K562 (cell line): ENCODE measurements around the gene COL15A1. TPM values are rescaled to one million over a fixed set of nuclear protein-coding genes. Genes with fewer than 3 reads are reported as not detected.

Source experiments
- CREM ChIP-seq: IDR thresholded peaks from 2 replicates; pipeline ENCODE4 v1.6.1; 2014; ENCODE audit warnings: antibody characterized with exemption, low read depth
- ELF1 ChIP-seq: fragments of 200-800 bp; sonication (Bioruptor generic); IDR thresholded peaks from 2 replicates; pipeline ENCODE4 v1.6.1; 2016; ENCODE audit warnings: missing genetic modification characterization, missing compliant biosample characterization
- FOSL1 ChIP-seq: fragments of 200-800 bp; sonication (Bioruptor generic); conservative IDR thresholded peaks from 2 replicates; pipeline ENCODE4 v1.6.1; 2016; ENCODE audit warnings: missing genetic modification characterization, missing compliant biosample characterization
- FOXJ3 ChIP-seq: sonication (generic); formaldehyde crosslinking; IDR thresholded peaks from 2 replicates; pipeline ENCODE4 v1.4.0; 2020; ENCODE audit warnings: mild to moderate bottlenecking, missing genetic modification reagents
- HDAC3 ChIP-seq: fragments of 450-650 bp; IDR thresholded peaks from 2 replicates; pipeline ENCODE4 v1.6.1; 2018; ENCODE audit warnings: borderline replicate concordance, mild to moderate bottlenecking, moderate library complexity; ENCODE audit not compliant: partially characterized antibody
- IRF1 ChIP-seq: sonication (generic); formaldehyde crosslinking; IDR thresholded peaks from 2 replicates; pipeline ENCODE4 v1.8.0; 2022; ENCODE audit warnings: missing genetic modification reagents, mild to moderate bottlenecking, borderline replicate concordance
- MCM7 ChIP-seq, 2 experiments: fragments of 450-650 bp; IDR thresholded peaks; 2 replicates each; pipeline ENCODE4 v1.6.1; 2016 to 2018
- NR2C2 ChIP-seq, 2 experiments: fragments of 200-800 bp in 1 of 2; sonication (Bioruptor generic) in 1 of 2; sonication (generic) in 1 of 2; formaldehyde crosslinking in 1 of 2; IDR thresholded peaks; 2 replicates each; pipeline versions ENCODE4 v1.6.1 to v1.8.0; 2016 to 2022; ENCODE audit warnings: mild to moderate bottlenecking in 1 of 2, missing compliant biosample characterization in 1 of 2, missing genetic modification characterization in 1 of 2, missing genetic modification reagents in 1 of 2
- SPI1 ChIP-seq: IDR thresholded peaks from 2 replicates; pipeline ENCODE4 v1.6.1; 2011; ENCODE audit warnings: low read depth, low read length, control low read depth, borderline replicate concordance
- SRSF9 ChIP-seq: fragments of 200-400 bp; formaldehyde crosslinking; IDR thresholded peaks from 2 replicates; pipeline ENCODE4 v1.6.1; 2017; ENCODE audit warnings: low read depth, low read length, borderline replicate concordance
- STAG1 ChIP-seq: sonication (generic); formaldehyde crosslinking; IDR thresholded peaks from 2 replicates; pipeline ENCODE4 v1.5.0; 2020; ENCODE audit warnings: missing genetic modification reagents, borderline replicate concordance
- ZNF274 ChIP-seq: IDR thresholded peaks from 2 replicates; pipeline ENCODE4 v1.6.1; 2011; ENCODE audit warnings: low read depth, mild to moderate bottlenecking, low read length, moderate library complexity, borderline replicate concordance
- ZNF408 ChIP-seq: fragments of 250-450 bp; sonication (Bioruptor Pico); IDR thresholded peaks from 2 replicates; pipeline ENCODE4 v1.4.0; 2020; ENCODE audit warnings: low read depth, mild to moderate bottlenecking, moderate library complexity
- ZNF512 ChIP-seq: IDR thresholded peaks from 2 replicates; pipeline ENCODE4 v1.6.1; 2016; ENCODE audit warnings: missing genetic modification characterization, missing compliant biosample characterization
- ZNF707 ChIP-seq: fragments of 250-450 bp; sonication (Bioruptor Pico); conservative IDR thresholded peaks from 2 replicates; pipeline ENCODE4 v1.8.0; 2022; ENCODE audit warnings: inconsistent platforms, mild to moderate bottlenecking, moderate library complexity
- polyA plus RNA-seq, 8 experiments: library from polyadenylated mRNA; depleted of rRNA in 4 of 8; stranded (reverse) in 5 of 8; unstranded in 3 of 8; fragments of >200 nt; fragmentation: Nextera tagmentation in 2 of 8; fragmentation: Illumina TruSeq in 1 of 8; extraction: Ambion mirVana in 2 of 8; extraction: Trizol in 1 of 8; gene quantifications; 2 replicates each; pipeline versions ENCODE4 v1.2.1 to v1.2.3, GENCODE V29; 2011 to 2014; ENCODE audit warnings: inconsistent platforms in 1 of 8, missing spikeins in 1 of 8
- total RNA-seq, 7 experiments: library from RNA; depleted of rRNA in 6 of 7; stranded (reverse); fragments of >200 nt in 6 of 7; fragmentation: Illumina TruSeq in 2 of 7; extraction: Trizol in 2 of 7; gene quantifications; 2 replicates each; pipeline versions ENCODE4 v1.2.1 to v1.2.3, GENCODE V29; 2011 to 2021; ENCODE audit warnings: low replicate concordance in 1 of 7
- TF ChIP-seq, protein P1 (sequence below): fragments of 450-650 bp; formaldehyde crosslinking; conservative IDR thresholded peaks from 2 replicates; pipeline ENCODE4 v1.4.0; 2022; ENCODE audit warnings: mild to moderate bottlenecking, missing genetic modification characterization
- TF ChIP-seq, protein P2 (sequence below), 2 experiments: fragments of 450-650 bp in 1 of 2; IDR thresholded peaks; 2 replicates each; pipeline ENCODE4 v1.6.1; 2011 to 2017; ENCODE audit warnings: low read depth in 2 of 2, antibody characterized with exemption in 1 of 2, borderline replicate concordance in 1 of 2, low read length in 1 of 2, mild to moderate bottlenecking in 1 of 2, mixed read lengths in 1 of 2; ENCODE audit not compliant: control insufficient read depth in 1 of 2
- TF ChIP-seq, protein P3 (sequence below): fragments of 450-650 bp; IDR thresholded peaks from 2 replicates; pipeline ENCODE4 v1.6.1; 2016

COL15A1 gene
- total and polyA plus RNA-seq, 9 of the 15 experiments (the other 6 are each of a cell fraction or from before 2014, with no cell fraction given) = 0.46 to 5.1 (median 2.6) TPM

- no peak for TF ChIP-seq ZNF512
- no peak for TF ChIP-seq MCM7 (IDR thresholded peaks at IDR 0.05)
- no peak for TF ChIP-seq NR2C2 (CRISPR knock-in tag; IDR thresholded peaks at IDR 0.05)
- 0 out of 2 replicates have a peak, but pooled peaks have one; percentile 32 for TF ChIP-seq NR2C2 (tag; IDR thresholded peaks at IDR 0.05)
- TF ChIP-seq ZNF707 = no peak
- TF ChIP-seq ELF1 (tag) = no peak
- TF ChIP-seq CREM = peak; percentile 41; the same call in 1 of the 2 replicates
- TF ChIP-seq IRF1 (CRISPR knock-in tag) = no peak
- TF ChIP-seq STAG1 (CRISPR knock-in tag) = peak; percentile 76; the same call in 1 of the 2 replicates
- no peak for TF ChIP-seq FOSL1 (tag)
- TF ChIP-seq SRSF9 = no peak
- TF ChIP-seq ZNF408 (CRISPR knock-in tag) = no peak
- no peak for TF ChIP-seq HDAC3
- TF ChIP-seq, protein P1, sequence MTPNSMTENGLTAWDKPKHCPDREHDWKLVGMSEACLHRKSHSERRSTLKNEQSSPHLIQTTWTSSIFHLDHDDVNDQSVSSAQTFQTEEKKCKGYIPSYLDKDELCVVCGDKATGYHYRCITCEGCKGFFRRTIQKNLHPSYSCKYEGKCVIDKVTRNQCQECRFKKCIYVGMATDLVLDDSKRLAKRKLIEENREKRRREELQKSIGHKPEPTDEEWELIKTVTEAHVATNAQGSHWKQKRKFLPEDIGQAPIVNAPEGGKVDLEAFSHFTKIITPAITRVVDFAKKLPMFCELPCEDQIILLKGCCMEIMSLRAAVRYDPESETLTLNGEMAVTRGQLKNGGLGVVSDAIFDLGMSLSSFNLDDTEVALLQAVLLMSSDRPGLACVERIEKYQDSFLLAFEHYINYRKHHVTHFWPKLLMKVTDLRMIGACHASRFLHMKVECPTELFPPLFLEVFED (CRISPR knock-in tag) = no peak
- TF ChIP-seq, protein P2, sequence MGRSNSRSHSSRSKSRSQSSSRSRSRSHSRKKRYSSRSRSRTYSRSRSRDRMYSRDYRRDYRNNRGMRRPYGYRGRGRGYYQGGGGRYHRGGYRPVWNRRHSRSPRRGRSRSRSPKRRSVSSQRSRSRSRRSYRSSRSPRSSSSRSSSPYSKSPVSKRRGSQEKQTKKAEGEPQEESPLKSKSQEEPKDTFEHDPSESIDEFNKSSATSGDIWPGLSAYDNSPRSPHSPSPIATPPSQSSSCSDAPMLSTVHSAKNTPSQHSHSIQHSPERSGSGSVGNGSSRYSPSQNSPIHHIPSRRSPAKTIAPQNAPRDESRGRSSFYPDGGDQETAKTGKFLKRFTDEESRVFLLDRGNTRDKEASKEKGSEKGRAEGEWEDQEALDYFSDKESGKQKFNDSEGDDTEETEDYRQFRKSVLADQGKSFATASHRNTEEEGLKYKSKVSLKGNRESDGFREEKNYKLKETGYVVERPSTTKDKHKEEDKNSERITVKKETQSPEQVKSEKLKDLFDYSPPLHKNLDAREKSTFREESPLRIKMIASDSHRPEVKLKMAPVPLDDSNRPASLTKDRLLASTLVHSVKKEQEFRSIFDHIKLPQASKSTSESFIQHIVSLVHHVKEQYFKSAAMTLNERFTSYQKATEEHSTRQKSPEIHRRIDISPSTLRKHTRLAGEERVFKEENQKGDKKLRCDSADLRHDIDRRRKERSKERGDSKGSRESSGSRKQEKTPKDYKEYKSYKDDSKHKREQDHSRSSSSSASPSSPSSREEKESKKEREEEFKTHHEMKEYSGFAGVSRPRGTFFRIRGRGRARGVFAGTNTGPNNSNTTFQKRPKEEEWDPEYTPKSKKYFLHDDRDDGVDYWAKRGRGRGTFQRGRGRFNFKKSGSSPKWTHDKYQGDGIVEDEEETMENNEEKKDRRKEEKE (IDR thresholded peaks at IDR 0.05; ENCODE audit: borderline replicate concordance in 1 of 2, control insufficient read depth in 1 of 2, low read depth in 2 of 2, low read length in 1 of 2) = no peak
- no peak for TF ChIP-seq ZNF274
- TF ChIP-seq, protein P3, sequence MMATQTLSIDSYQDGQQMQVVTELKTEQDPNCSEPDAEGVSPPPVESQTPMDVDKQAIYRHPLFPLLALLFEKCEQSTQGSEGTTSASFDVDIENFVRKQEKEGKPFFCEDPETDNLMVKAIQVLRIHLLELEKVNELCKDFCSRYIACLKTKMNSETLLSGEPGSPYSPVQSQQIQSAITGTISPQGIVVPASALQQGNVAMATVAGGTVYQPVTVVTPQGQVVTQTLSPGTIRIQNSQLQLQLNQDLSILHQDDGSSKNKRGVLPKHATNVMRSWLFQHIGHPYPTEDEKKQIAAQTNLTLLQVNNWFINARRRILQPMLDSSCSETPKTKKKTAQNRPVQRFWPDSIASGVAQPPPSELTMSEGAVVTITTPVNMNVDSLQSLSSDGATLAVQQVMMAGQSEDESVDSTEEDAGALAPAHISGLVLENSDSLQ = no peak
- no peak for TF ChIP-seq FOXJ3 (CRISPR knock-in tag)
- TF ChIP-seq SPI1 = no peak
Measured at GRCh38 chr9:99000476-99001395, 57.0 kb downstream of the COL15A1 start (continued).
